Mesendoderm (in vitro differentiated cells): ENCODE data around the gene PHF12.

ENCODE experiments used
- DNase-seq: peaks from one replicate; pipeline ENCODE4 v3.0.0; 2013
- H2AK5ac ChIP-seq: 2 replicates; pipeline ENCODE4 v1.6.1; 2013; ENCODE audit warnings: low read length, inconsistent platforms
- H2BK120ac ChIP-seq: 2 replicates; pipeline ENCODE4 v1.6.1; 2013; ENCODE audit warnings: low read depth, mild to moderate bottlenecking, low read length, moderate library complexity, mixed read lengths
- H2BK15ac ChIP-seq: replicated peaks from 2 replicates; pipeline ENCODE4 v1.6.1; 2013; ENCODE audit warnings: low read depth, mild to moderate bottlenecking, moderate library complexity
- H2BK5ac ChIP-seq: 2 replicates; pipeline ENCODE4 v1.6.1; 2013; ENCODE audit warnings: low read length, inconsistent platforms
- H3K18ac ChIP-seq: 2 replicates; pipeline ENCODE4 v1.6.1; 2013; ENCODE audit warnings: mild to moderate bottlenecking, low read length, mixed read lengths
- H3K23ac ChIP-seq: one replicate; pipeline ENCODE4 v1.6.1; 2013; ENCODE audit warnings: low read length
- H3K27ac ChIP-seq: 2 replicates; pipeline ENCODE4 v1.5.1; 2013; ENCODE audit warnings: low read depth, mild to moderate bottlenecking, inconsistent platforms, low read length, moderate library complexity
- H3K27me3 ChIP-seq: 2 replicates; pipeline ENCODE4 v1.6.1; 2013; ENCODE audit warnings: low read length, control low read depth, mild to moderate bottlenecking, inconsistent platforms; ENCODE audit not compliant: insufficient read depth, poor library complexity
- H3K36me3 ChIP-seq: 2 replicates; pipeline ENCODE4 v1.6.1; 2013; ENCODE audit warnings: low read length, inconsistent platforms; ENCODE audit not compliant: control insufficient read depth, insufficient read depth
- H3K4ac ChIP-seq: one replicate; pipeline ENCODE4 v1.6.1; 2013; ENCODE audit warnings: low read depth, mild to moderate bottlenecking, low read length, moderate library complexity
- H3K4me1 ChIP-seq: 2 replicates; pipeline ENCODE4 v1.6.1; 2013; ENCODE audit warnings: low read depth, low read length, inconsistent platforms; ENCODE audit not compliant: control insufficient read depth
- H3K4me2 ChIP-seq: 2 replicates; pipeline ENCODE4 v1.6.1; 2013; ENCODE audit warnings: low read length
- H3K4me3 ChIP-seq: 2 replicates; pipeline ENCODE4 v1.5.1; 2013; ENCODE audit warnings: mild to moderate bottlenecking, low read length
- H3K56ac ChIP-seq: one replicate; pipeline ENCODE4 v1.6.1; 2013; ENCODE audit warnings: low read length
- H3K79me1 ChIP-seq: 2 replicates; pipeline ENCODE4 v1.6.1; 2013; ENCODE audit warnings: low read length, inconsistent platforms
- H3K79me2 ChIP-seq: 2 replicates; pipeline ENCODE4 v1.6.1; 2013; ENCODE audit warnings: mild to moderate bottlenecking, low read length; ENCODE audit not compliant: control insufficient read depth, insufficient read depth
- H3K9ac ChIP-seq: 2 replicates; pipeline ENCODE4 v1.6.1; 2013; ENCODE audit warnings: low read length, inconsistent platforms
- H4K5ac ChIP-seq: one replicate; pipeline ENCODE4 v1.6.1; 2013; ENCODE audit warnings: low read length
- H4K8ac ChIP-seq: one replicate; pipeline ENCODE4 v1.6.1; 2013; ENCODE audit warnings: low read depth, mild to moderate bottlenecking, control low read depth, low read length, moderate library complexity
- WGBS: extraction: QIAGEN DNeasy Blood & Tissue Kit; methylation state at CpG from one replicate; pipeline ENCODE4 v1.1.7; 2013; ENCODE audit warnings: low lambda C conversion rate, missing lambda C conversion rate; ENCODE audit not compliant: insufficient coverage; ENCODE audit errors: extremely low coverage; 5-methylcytosine and 5-hydroxymethylcytosine counted together

PHF12 gene

GRCh38 chr17:28940675-28941074, 10.6 kb downstream of the PHF12 start:
- H2BK120ac ChIP-seq = peak overlapping the region; percentile 18
- H3K4me2 ChIP-seq = no peak overlapping the region
- H3K79me2 ChIP-seq = peaks cover 84% of the 10 kb centered on the region
- no peak overlapping the region for H2AK5ac ChIP-seq
- H3K4ac ChIP-seq = no peak overlapping the region
- DNase-seq = no peak
- H4K5ac ChIP-seq = no peak overlapping the region
- H3K36me3 ChIP-seq = no peaks in the 10 kb centered on the region
- H3K23ac ChIP-seq = no peak overlapping the region
- no peak overlapping the region for H2BK15ac ChIP-seq
- H3K79me1 ChIP-seq = peaks cover 17% of the 10 kb centered on the region
- H3K18ac ChIP-seq = no peak overlapping the region
- no peak overlapping the region for H3K9ac ChIP-seq
- H2BK5ac ChIP-seq = no peak overlapping the region
- H3K27ac ChIP-seq = no peak overlapping the region
- no peak overlapping the region for H4K8ac ChIP-seq
- H3K56ac ChIP-seq = no peak overlapping the region
- H3K27me3 ChIP-seq = no peaks in the 10 kb centered on the region
- no peak overlapping the region for H3K4me3 ChIP-seq
- WGBS = no CpG with 5 or more reads among the region's 3 CpGs
- H3K4me1 ChIP-seq = peaks cover 12% of the 10 kb centered on the region

DNA sequence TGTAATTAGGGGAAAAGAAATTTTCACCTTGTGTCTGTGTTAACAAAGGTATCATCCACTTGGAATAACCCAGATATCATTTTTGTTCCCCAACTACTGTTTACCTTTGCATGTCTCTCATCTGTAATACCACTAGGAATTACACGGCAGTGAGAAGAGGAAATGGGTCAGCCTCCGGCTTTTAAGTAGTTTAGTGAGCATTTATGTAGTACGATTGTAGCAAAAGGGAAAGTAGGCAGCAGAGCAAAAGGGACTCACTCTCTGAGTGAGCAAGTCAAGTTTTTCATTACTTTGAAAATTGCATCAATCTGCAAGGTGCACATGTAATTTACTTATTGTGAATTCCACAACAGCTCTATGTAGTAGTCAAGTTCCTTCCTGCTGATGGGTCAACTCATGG, 11.2 kb downstream of the PHF12 start:
- Histone ChIP-seq H3K27me3 (no peaks in the 10 kb centered on the region), H3K18ac (no peak overlapping the region), H3K4me3 (no peak overlapping the region), H2AK5ac (no peak overlapping the region), H3K27ac (no peak overlapping the region), H3K79me2 (peaks cover 82% of the 10 kb centered on the region), H2BK120ac (no peak overlapping the region), H3K4me2 (no peak overlapping the region), H3K9ac (no peak overlapping the region), H3K56ac (no peak overlapping the region), H3K79me1 (peaks cover 16% of the 10 kb centered on the region), H4K5ac (no peak overlapping the region), H3K23ac (no peak overlapping the region), H2BK15ac (no peak overlapping the region), H3K4me1 (peaks cover 12% of the 10 kb centered on the region), H4K8ac (peak overlapping the region; percentile 40), H3K36me3 (no peaks in the 10 kb centered on the region), H3K4ac (no peak overlapping the region), H2BK5ac (no peak overlapping the region)
- DNase-seq = no peak
- no CpG with 5 or more reads among the region's 3 CpGs for WGBS

DNA sequence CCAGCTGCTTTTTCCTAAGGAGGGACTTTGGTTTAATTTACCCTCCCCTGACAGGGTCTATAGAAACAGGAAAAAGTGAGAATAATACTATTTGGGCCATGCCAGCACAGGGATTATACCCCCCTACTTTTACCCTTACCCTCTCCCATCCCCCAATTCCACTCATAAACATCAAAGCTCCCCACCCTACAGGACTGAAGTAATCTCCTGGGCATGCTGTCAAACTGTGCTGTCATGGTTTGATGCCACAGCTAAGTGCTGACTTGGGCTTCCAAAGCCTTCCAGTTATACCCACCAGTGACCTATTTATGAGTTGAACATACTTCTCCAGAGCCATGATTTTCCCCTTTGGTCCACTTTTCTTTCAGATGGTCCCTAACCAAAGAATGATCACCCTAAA, 12.8 kb downstream of the PHF12 start:
- Histone ChIP-seq H3K4me1 (peaks cover 12% of the 10 kb centered on the region), H3K36me3 (no peaks in the 10 kb centered on the region)

DNA sequence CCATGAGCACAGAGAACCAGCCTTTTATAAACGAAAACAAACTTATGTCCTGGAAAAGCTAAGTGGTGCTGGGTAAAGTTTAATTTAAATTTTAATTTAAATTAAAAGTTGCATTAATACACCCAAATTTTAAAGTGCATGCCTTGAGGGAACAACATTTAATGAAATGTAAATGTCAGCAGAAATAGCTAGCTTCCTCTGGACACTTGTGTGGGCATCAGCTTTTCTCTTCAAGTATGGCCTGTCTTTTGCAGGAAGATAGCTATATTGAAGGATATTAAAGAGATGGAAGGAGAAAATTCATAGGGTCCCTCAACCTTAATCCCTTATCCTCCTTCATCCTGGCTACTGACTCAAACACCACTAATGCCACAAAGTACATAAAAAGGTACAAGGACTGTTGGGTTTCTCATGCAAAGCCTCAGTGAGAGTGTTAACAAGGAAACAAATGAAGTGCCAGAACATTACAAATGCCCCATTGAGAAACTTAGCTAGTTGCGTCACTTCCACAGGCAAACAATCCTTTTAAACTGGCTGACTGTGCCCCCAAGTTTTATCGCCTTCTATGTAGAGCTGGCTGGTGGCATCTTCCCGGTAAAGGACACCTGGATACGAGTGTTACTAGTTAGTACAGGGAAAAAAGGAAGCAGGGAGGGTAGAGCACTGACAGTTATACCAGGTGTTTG, 14.1 kb downstream of the PHF12 start:
- no peak overlapping the region for H3K27ac ChIP-seq
- DNase-seq = no peak
- no CpG with 5 or more reads among the region's 5 CpGs for WGBS

More for the DNA sequence above, 12.8 kb downstream of the PHF12 start:
- Histone ChIP-seq H2BK5ac (no peak overlapping the region), H3K56ac (no peak overlapping the region), H4K8ac (no peak overlapping the region), H3K27me3 (no peaks in the 10 kb centered on the region), H3K4ac (no peak overlapping the region), H3K9ac (no peak overlapping the region), H3K4me2 (no peak overlapping the region), H2BK15ac (no peak overlapping the region), H3K27ac (no peak overlapping the region), H3K23ac (no peak overlapping the region), H4K5ac (no peak overlapping the region), H3K79me2 (peaks cover 77% of the 10 kb centered on the region), H2BK120ac (no peak overlapping the region), H3K4me3 (no peak overlapping the region), H3K79me1 (peaks cover 21% of the 10 kb centered on the region), H3K18ac (no peak overlapping the region), H2AK5ac (no peak overlapping the region)
- no peak for DNase-seq

GRCh38 chr17:28935744-28936460, 15.4 kb downstream of the PHF12 start:
- H2BK5ac ChIP-seq = no peak overlapping the region
- no peak overlapping the region for H3K4ac ChIP-seq
- H3K79me2 ChIP-seq = peaks cover 76% of the 10 kb centered on the region
- DNase-seq = no peak
- peaks cover 25% of the 10 kb centered on the region for H3K79me1 ChIP-seq
- no peaks in the 10 kb centered on the region for H3K36me3 ChIP-seq
- no peak overlapping the region for H3K56ac ChIP-seq
- H4K5ac ChIP-seq = no peak overlapping the region
- no peak overlapping the region for H3K27ac ChIP-seq
- H4K8ac ChIP-seq = no peak overlapping the region
- no peak overlapping the region for H3K9ac ChIP-seq
- H2AK5ac ChIP-seq = no peak overlapping the region
- no CpG with 5 or more reads among the region's 8 CpGs for WGBS
- H3K27me3 ChIP-seq = no peaks in the 10 kb centered on the region
- no peak overlapping the region for H2BK15ac ChIP-seq
- H3K4me2 ChIP-seq = no peak overlapping the region
- H3K18ac ChIP-seq = no peak overlapping the region
- no peak overlapping the region for H3K4me3 ChIP-seq
- peaks cover 12% of the 10 kb centered on the region for H3K4me1 ChIP-seq
- H3K23ac ChIP-seq = no peak overlapping the region
- no peak overlapping the region for H2BK120ac ChIP-seq

More for the DNA sequence above, 14.1 kb downstream of the PHF12 start:
- Histone ChIP-seq H3K36me3 (no peaks in the 10 kb centered on the region), H2BK5ac (no peak overlapping the region), H3K9ac (no peak overlapping the region), H3K18ac (no peak overlapping the region), H3K4me2 (no peak overlapping the region), H3K27me3 (no peaks in the 10 kb centered on the region), H2BK15ac (no peak overlapping the region), H4K5ac (no peak overlapping the region), H3K56ac (no peak overlapping the region), H3K4me1 (peaks cover 12% of the 10 kb centered on the region), H3K4ac (no peak overlapping the region), H4K8ac (no peak overlapping the region), H2BK120ac (no peak overlapping the region), H3K4me3 (no peak overlapping the region), H3K79me1 (peaks cover 27% of the 10 kb centered on the region), H3K23ac (no peak overlapping the region), H3K79me2 (peaks cover 80% of the 10 kb centered on the region), H2AK5ac (no peak overlapping the region)
